HepG2 (cell line): ENCODE results near the gene TOP3B. TPM values are rescaled to one million over a fixed set of nuclear protein-coding genes. Genes with fewer than 3 reads are reported as not detected.
A peak's percentile ranks its signal among the peaks of the same experiment; 100 is the strongest.

ENCODE experiments used
- CERS6 ChIP-seq: sonication (generic); formaldehyde crosslinking; IDR thresholded peaks from 2 replicates; pipeline ENCODE4 v1.5.0; 2020; ENCODE audit warnings: missing genetic modification reagents
- CREB1 ChIP-seq, 2 experiments: fragments of 450-650 bp in 1 of 2; IDR thresholded peaks; 2 replicates each; pipeline ENCODE4 v1.6.1; 2016 to 2017; ENCODE audit warnings: control low read depth in 1 of 2, mild to moderate bottlenecking in 1 of 2, missing compliant biosample characterization in 1 of 2, missing genetic modification characterization in 1 of 2
- CREM ChIP-seq, 2 experiments: sonication (generic) in 1 of 2; formaldehyde crosslinking in 1 of 2; IDR thresholded peaks; 2 replicates each; pipeline versions ENCODE4 v1.4.0 to v1.6.1; 2016 to 2020; ENCODE audit warnings: antibody characterized with exemption in 1 of 2, mild to moderate bottlenecking in 1 of 2, missing genetic modification reagents in 1 of 2
- DZIP1 ChIP-seq: sonication (generic); formaldehyde crosslinking; IDR thresholded peaks from 2 replicates; pipeline ENCODE4 v1.5.0; 2020; ENCODE audit warnings: mild to moderate bottlenecking, missing genetic modification reagents
- GATA4 ChIP-seq: sonication (generic); IDR thresholded peaks from 2 replicates; pipeline ENCODE4 v1.6.1; 2016; ENCODE audit warnings: antibody characterized with exemption, low read depth, borderline replicate concordance
- GMEB1 ChIP-seq: sonication (generic); formaldehyde crosslinking; IDR thresholded peaks from 2 replicates; pipeline ENCODE4 v1.5.1; 2020; ENCODE audit warnings: missing genetic modification reagents, mild to moderate bottlenecking, borderline replicate concordance
- REPIN1 ChIP-seq: sonication (generic); formaldehyde crosslinking; IDR thresholded peaks from 2 replicates; pipeline ENCODE4 v1.8.0; 2022; ENCODE audit warnings: missing genetic modification reagents, low read depth, mild to moderate bottlenecking, borderline replicate concordance
- TRAFD1 ChIP-seq: sonication (generic); formaldehyde crosslinking; IDR thresholded peaks from 2 replicates; pipeline ENCODE4 v1.5.1; 2020; ENCODE audit warnings: missing genetic modification reagents, mild to moderate bottlenecking, borderline replicate concordance
- ZBTB14 ChIP-seq: sonication (generic); formaldehyde crosslinking; IDR thresholded peaks from 2 replicates; pipeline ENCODE4 v1.4.0; 2020; ENCODE audit warnings: missing genetic modification reagents
- ZNF138 ChIP-seq: sonication (generic); formaldehyde crosslinking; IDR thresholded peaks from 2 replicates; pipeline ENCODE4 v1.5.0; 2020; ENCODE audit warnings: mild to moderate bottlenecking, low read depth, missing genetic modification reagents
- ZNF317 ChIP-seq: sonication (generic); formaldehyde crosslinking; IDR thresholded peaks from 2 replicates; pipeline ENCODE4 v1.5.0; 2020; ENCODE audit warnings: mild to moderate bottlenecking, missing genetic modification reagents
- ZNF563 ChIP-seq: sonication (generic); formaldehyde crosslinking; IDR thresholded peaks from 2 replicates; pipeline ENCODE4 v1.8.0; 2022; ENCODE audit warnings: mild to moderate bottlenecking, moderate library complexity, missing genetic modification reagents
- ZNF598 ChIP-seq: sonication (generic); formaldehyde crosslinking; IDR thresholded peaks from 2 replicates; pipeline ENCODE4 v1.5.1; 2020; ENCODE audit warnings: mild to moderate bottlenecking, missing genetic modification reagents, borderline replicate concordance
- ZNF772 ChIP-seq: sonication (generic); formaldehyde crosslinking; IDR thresholded peaks from 2 replicates; pipeline ENCODE4 v1.5.0; 2020; ENCODE audit warnings: mild to moderate bottlenecking, missing genetic modification reagents
- polyA plus RNA-seq, 8 experiments: library from polyadenylated mRNA; depleted of rRNA in 3 of 8; stranded (reverse) in 7 of 8; unstranded in 1 of 8; fragments of >200 nt; fragmentation: Illumina TruSeq in 4 of 8; extraction: Trizol in 4 of 8; gene quantifications; 2 replicates each; pipeline versions ENCODE4 v1.2.1 to v1.2.3, GENCODE V29; 2011 to 2016; ENCODE audit warnings: low read depth in 4 of 8, missing spikeins in 1 of 8, mixed read lengths in 1 of 8; ENCODE audit not compliant: insufficient read depth in 1 of 8
- total RNA-seq, 5 experiments: library from RNA; depleted of rRNA; stranded (reverse); fragments of >200 nt; fragmentation: Illumina TruSeq; extraction: Trizol; gene quantifications; 2 replicates each; pipeline ENCODE4 v1.2.3, GENCODE V29; 2016; ENCODE audit warnings: low read depth in 1 of 5

Gene TOP3B
- total and polyA plus RNA-seq, 2 of the 13 experiments (the other 11 are each of a cell fraction or from before 2014, with no cell fraction given) = 28.5 to 29.7 TPM

GRCh38 chr22:21938071-21938822 lies 44.3 kb downstream of the TOP3B start (continued):
- peak; percentile 57; the same call in 1 of the 2 replicates for TF ChIP-seq TRAFD1 (CRISPR knock-in tag)
- TF ChIP-seq ZBTB14 (CRISPR knock-in tag) = no peak
- no peak for TF ChIP-seq ZNF598 (CRISPR knock-in tag)
- no peak for TF ChIP-seq CREM (IDR thresholded peaks at IDR 0.05)
- no peak for TF ChIP-seq CREM (CRISPR knock-in tag; IDR thresholded peaks at IDR 0.05)
- TF ChIP-seq CREB1 (IDR thresholded peaks at IDR 0.05) = no peak
- no peak for TF ChIP-seq CREB1 (CRISPR knock-in tag; IDR thresholded peaks at IDR 0.05)
- TF ChIP-seq ZNF317 = 0 out of 2 replicates have a peak, but pooled peaks have one; percentile 70
- TF ChIP-seq ZNF138 (CRISPR knock-in tag) = no peak
- TF ChIP-seq GMEB1 (CRISPR knock-in tag) = peak; percentile 56; the same call in 1 of the 2 replicates
- peak; percentile 78; the same call in 1 of the 2 replicates for TF ChIP-seq ZNF772 (CRISPR knock-in tag)
- TF ChIP-seq GATA4 = no peak
- peak; percentile 80; the same call in 1 of the 2 replicates for TF ChIP-seq REPIN1 (CRISPR knock-in tag)
- no peak for TF ChIP-seq CERS6
- no peak for TF ChIP-seq DZIP1 (CRISPR knock-in tag)
- TF ChIP-seq ZNF563 = peak; percentile 86
